GM12878 (cell line): ENCODE results near the gene OSBPL7.

ENCODE experiments used
- BRCA1 ChIP-seq: IDR thresholded peaks from 2 replicates; pipeline ENCODE4 v1.6.1; 2011; ENCODE audit warnings: low read depth, low read length, improper control_type of control experiment
- EZH2 ChIP-seq: IDR thresholded peaks from 2 replicates; pipeline ENCODE4 v1.6.1; 2012; ENCODE audit warnings: low read depth, mild to moderate bottlenecking, control low read depth, inconsistent platforms, low read length, borderline replicate concordance; ENCODE audit not compliant: control insufficient read depth
- HCFC1 ChIP-seq: fragments of 150-350 bp; IDR thresholded peaks from 2 replicates; pipeline ENCODE4 v1.6.1; 2014; ENCODE audit warnings: low read length
- JUND ChIP-seq: IDR thresholded peaks from 2 replicates; pipeline ENCODE4 v1.6.1; 2012; ENCODE audit warnings: low read depth, mild to moderate bottlenecking, low read length, improper control_type of control experiment, moderate library complexity
- PML ChIP-seq: IDR thresholded peaks from 2 replicates; pipeline ENCODE4 v1.6.1; 2012; ENCODE audit warnings: low read length, inconsistent platforms
- POLR2A ChIP-seq: IDR thresholded peaks from 2 replicates; pipeline ENCODE4 v1.6.1; 2011; ENCODE audit warnings: low read depth, mild to moderate bottlenecking, low read length
- SKIL ChIP-seq: fragments of 450-650 bp; IDR thresholded peaks from 2 replicates; pipeline ENCODE4 v1.6.1; 2017; ENCODE audit warnings: mild to moderate bottlenecking, low read depth, inconsistent platforms; ENCODE audit not compliant: poor library complexity, severe bottlenecking
- SMAD1 ChIP-seq: fragments of 450-650 bp; IDR thresholded peaks from 2 replicates; pipeline ENCODE4 v1.6.1; 2018; ENCODE audit warnings: mild to moderate bottlenecking, low read depth; ENCODE audit not compliant: partially characterized antibody
- ZZZ3 ChIP-seq: IDR thresholded peaks from 2 replicates; pipeline ENCODE4 v1.6.1; 2011; ENCODE audit warnings: low read depth; ENCODE audit not compliant: control insufficient read depth, insufficient read length
- TF ChIP-seq, protein P1 (sequence below), 3 experiments: IDR thresholded peaks in 2 of 3; conservative IDR thresholded peaks in 1 of 3; 2 replicates each; pipeline ENCODE4 v1.5.1; 2011; ENCODE audit warnings: low read depth in 3 of 3, low read length in 3 of 3, mild to moderate bottlenecking in 3 of 3, control low read depth in 2 of 3, moderate library complexity in 2 of 3, inconsistent platforms in 1 of 3, mixed read lengths in 1 of 3; ENCODE audit not compliant: control insufficient read depth in 2 of 3, insufficient read depth in 1 of 3; ENCODE audit errors: extremely low read depth in 1 of 3
- TF ChIP-seq, protein P2 (sequence below): IDR thresholded peaks from 2 replicates; pipeline ENCODE4 v1.6.1; 2011; ENCODE audit warnings: low read depth, low read length, improper control_type of control experiment, borderline replicate concordance

DNA sequence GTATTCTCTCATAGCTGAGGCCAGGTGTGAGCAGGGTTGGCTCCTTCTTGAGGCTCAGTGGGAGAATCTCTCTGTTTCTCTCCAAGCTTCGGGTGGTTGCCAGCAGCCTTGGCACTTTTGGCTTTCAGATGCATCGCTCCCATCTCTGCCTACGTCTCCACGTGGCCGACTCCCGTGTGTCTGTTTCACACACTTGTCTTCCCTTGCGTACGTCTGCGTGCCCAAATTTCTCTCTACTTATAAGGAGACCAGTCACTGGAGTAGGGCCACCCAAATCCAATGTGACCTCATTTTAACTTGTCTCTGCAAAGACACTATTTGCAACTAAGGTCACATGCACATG lies 14.7 kb downstream of the OSBPL7 start:
- TF ChIP-seq ZZZ3, result no peak
- TF ChIP-seq, protein P1, sequence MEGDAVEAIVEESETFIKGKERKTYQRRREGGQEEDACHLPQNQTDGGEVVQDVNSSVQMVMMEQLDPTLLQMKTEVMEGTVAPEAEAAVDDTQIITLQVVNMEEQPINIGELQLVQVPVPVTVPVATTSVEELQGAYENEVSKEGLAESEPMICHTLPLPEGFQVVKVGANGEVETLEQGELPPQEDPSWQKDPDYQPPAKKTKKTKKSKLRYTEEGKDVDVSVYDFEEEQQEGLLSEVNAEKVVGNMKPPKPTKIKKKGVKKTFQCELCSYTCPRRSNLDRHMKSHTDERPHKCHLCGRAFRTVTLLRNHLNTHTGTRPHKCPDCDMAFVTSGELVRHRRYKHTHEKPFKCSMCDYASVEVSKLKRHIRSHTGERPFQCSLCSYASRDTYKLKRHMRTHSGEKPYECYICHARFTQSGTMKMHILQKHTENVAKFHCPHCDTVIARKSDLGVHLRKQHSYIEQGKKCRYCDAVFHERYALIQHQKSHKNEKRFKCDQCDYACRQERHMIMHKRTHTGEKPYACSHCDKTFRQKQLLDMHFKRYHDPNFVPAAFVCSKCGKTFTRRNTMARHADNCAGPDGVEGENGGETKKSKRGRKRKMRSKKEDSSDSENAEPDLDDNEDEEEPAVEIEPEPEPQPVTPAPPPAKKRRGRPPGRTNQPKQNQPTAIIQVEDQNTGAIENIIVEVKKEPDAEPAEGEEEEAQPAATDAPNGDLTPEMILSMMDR (IDR thresholded peaks at IDR 0.05 in 2 of 3, conservative IDR thresholded peaks at IDR 0.05 in 1 of 3; ENCODE audit: control insufficient read depth in 2 of 3, extremely low read depth in 1 of 3, insufficient read depth in 1 of 3, low read depth in 3 of 3, low read length in 3 of 3), result no peak
- TF ChIP-seq HCFC1, result no peak
- TF ChIP-seq SKIL, result no peak
- no peak for TF ChIP-seq POLR2A
- no peak for TF ChIP-seq EZH2
- TF ChIP-seq JUND, result no peak
- TF ChIP-seq SMAD1, result no peak
- TF ChIP-seq, protein P2, sequence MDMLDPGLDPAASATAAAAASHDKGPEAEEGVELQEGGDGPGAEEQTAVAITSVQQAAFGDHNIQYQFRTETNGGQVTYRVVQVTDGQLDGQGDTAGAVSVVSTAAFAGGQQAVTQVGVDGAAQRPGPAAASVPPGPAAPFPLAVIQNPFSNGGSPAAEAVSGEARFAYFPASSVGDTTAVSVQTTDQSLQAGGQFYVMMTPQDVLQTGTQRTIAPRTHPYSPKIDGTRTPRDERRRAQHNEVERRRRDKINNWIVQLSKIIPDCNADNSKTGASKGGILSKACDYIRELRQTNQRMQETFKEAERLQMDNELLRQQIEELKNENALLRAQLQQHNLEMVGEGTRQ, result no peak
- no peak for TF ChIP-seq BRCA1
- no peak for TF ChIP-seq PML
